Lung (tissue), 12 donors: ENCODE measurements around the gene PPP2R5C. TPM values are rescaled to one million over a fixed set of nuclear protein-coding genes. Genes with fewer than 3 reads are reported as not detected.

Experiments used
- ATAC-seq: fragments of 200-7000 bp; cut with Tn5 transposase; one replicate; pipeline ENCODE4 v1.9.1; 2020; ENCODE audit warnings: moderate number of reproducible peaks; ENCODE audit not compliant: insufficient read depth, low FRiP score
- DNase-seq, 3 donors: peaks; one replicate each; pipeline ENCODE4 v3.0.0-alpha.2; 2013 to 2017
- H3K27ac ChIP-seq, 2 donors: one replicate each; pipeline ENCODE4 v1.5.1; 2013; ENCODE audit warnings: mild to moderate bottlenecking in 2 of 2, moderate library complexity in 2 of 2, control low read depth in 1 of 2, inconsistent platforms in 1 of 2, low read depth in 1 of 2, low read length in 1 of 2
- H3K27me3 ChIP-seq, 3 donors: one replicate each; pipeline ENCODE4 v1.5.1; 2013; ENCODE audit warnings: low read length in 2 of 3; ENCODE audit not compliant: control insufficient read depth in 3 of 3, insufficient read depth in 3 of 3
- H3K36me3 ChIP-seq, 4 donors: one replicate each; pipeline ENCODE4 v1.5.1; 2013; ENCODE audit warnings: low read length in 4 of 4, mild to moderate bottlenecking in 1 of 4, moderate library complexity in 1 of 4; ENCODE audit not compliant: control insufficient read depth in 4 of 4, insufficient read depth in 4 of 4
- H3K4me1 ChIP-seq, 5 donors: one replicate each; pipeline ENCODE4 v1.5.1; 2013; ENCODE audit warnings: low read length in 5 of 5, mild to moderate bottlenecking in 2 of 5, moderate library complexity in 1 of 5; ENCODE audit not compliant: control insufficient read depth in 5 of 5, insufficient read depth in 5 of 5
- H3K4me3 ChIP-seq: one replicate; pipeline ENCODE4 v1.5.1; 2013; ENCODE audit warnings: mild to moderate bottlenecking, control low read depth, moderate library complexity
- H3K9ac ChIP-seq, 2 donors: one replicate each; pipeline ENCODE4 v1.5.1; 2013; ENCODE audit warnings: low read length in 2 of 2, control low read depth in 1 of 2; ENCODE audit not compliant: insufficient read depth in 1 of 2
- H3K9me3 ChIP-seq, 4 donors: one replicate each; pipeline ENCODE4 v1.5.1; 2013; ENCODE audit warnings: low read length in 3 of 4, mild to moderate bottlenecking in 1 of 4, moderate library complexity in 1 of 4; ENCODE audit not compliant: control insufficient read depth in 4 of 4, insufficient read depth in 3 of 4
- WGBS, 2 donors: extraction: QIAGEN DNeasy Blood & Tissue Kit; methylation state at CpG; one replicate each; pipeline ENCODE4 v1.1.7; 2013; 5-methylcytosine and 5-hydroxymethylcytosine counted together
- polyA plus RNA-seq, 2 donors: library from polyadenylated mRNA; stranded (reverse); fragments of 200-250 nt; gene quantifications; one replicate each; pipeline ENCODE4 v1.2.1, GENCODE V29; 2013
- total RNA-seq, 2 donors: library from RNA; depleted of rRNA in 1 of 2; stranded (reverse); fragments of >200 nt in 1 of 2; gene quantifications; one replicate each; pipeline ENCODE4 v1.2.1, GENCODE V29; 2014 to 2021
- TF ChIP-seq, protein P1 (sequence below): IDR thresholded peaks from 2 replicates; pipeline ENCODE4 v1.5.1; 2012; ENCODE audit warnings: mild to moderate bottlenecking; ENCODE audit errors: control extremely low read depth, extremely low read depth
- donor health status: control.
- donor health status: control.
- donor health status: Bipolar disorder and iron deficiency.
- donor health status: healthy.
- donor health status: DM: yes; HTN: yes; CAD: no.

The PPP2R5C gene
- total and polyA plus RNA-seq, 4 donors, result 66.6 to 180 (median 126) TPM

DNA sequence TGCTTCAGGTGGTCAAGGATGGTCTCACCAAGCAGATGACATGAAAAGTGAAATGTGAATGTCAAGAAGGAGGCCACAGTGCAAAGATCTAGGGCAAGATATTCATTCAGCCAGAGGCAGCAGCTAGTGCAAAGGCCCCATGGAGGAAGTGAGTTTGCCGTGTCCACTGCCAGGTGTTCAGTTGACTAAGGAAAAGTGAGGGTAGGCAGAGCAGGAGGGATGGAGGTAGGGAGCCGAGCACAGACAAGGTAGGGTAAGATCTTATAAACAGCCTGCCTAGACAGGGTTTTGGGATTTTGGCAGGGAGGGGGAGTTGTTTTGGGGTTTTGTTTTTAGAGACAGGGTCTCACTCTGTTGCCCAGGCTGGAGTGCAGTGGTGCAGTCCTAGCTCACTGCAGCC lies 11.9 kb downstream of the PPP2R5C start:
- Histone ChIP-seq H3K9ac (no peak overlapping the region), H3K9me3 (no peaks in the 10 kb centered on the region), H3K4me1 (peaks cover 0 to 6% (median 0%) of the 10 kb centered on the region in 5 donors), H3K27ac (no peak overlapping the region), H3K36me3 (no peaks in the 10 kb centered on the region), H3K27me3 (peaks cover 0 to under 1% (median 0%) of the 10 kb centered on the region in 3 donors), H3K4me3 (no peak overlapping the region)
- DNase-seq (no peak), ATAC-seq (no peak)
- WGBS, 2 donors, result 84 to 90% methylated on average over 2 of the region's 2 CpGs
- TF ChIP-seq, protein P1, sequence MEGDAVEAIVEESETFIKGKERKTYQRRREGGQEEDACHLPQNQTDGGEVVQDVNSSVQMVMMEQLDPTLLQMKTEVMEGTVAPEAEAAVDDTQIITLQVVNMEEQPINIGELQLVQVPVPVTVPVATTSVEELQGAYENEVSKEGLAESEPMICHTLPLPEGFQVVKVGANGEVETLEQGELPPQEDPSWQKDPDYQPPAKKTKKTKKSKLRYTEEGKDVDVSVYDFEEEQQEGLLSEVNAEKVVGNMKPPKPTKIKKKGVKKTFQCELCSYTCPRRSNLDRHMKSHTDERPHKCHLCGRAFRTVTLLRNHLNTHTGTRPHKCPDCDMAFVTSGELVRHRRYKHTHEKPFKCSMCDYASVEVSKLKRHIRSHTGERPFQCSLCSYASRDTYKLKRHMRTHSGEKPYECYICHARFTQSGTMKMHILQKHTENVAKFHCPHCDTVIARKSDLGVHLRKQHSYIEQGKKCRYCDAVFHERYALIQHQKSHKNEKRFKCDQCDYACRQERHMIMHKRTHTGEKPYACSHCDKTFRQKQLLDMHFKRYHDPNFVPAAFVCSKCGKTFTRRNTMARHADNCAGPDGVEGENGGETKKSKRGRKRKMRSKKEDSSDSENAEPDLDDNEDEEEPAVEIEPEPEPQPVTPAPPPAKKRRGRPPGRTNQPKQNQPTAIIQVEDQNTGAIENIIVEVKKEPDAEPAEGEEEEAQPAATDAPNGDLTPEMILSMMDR, result no peak

DNA sequence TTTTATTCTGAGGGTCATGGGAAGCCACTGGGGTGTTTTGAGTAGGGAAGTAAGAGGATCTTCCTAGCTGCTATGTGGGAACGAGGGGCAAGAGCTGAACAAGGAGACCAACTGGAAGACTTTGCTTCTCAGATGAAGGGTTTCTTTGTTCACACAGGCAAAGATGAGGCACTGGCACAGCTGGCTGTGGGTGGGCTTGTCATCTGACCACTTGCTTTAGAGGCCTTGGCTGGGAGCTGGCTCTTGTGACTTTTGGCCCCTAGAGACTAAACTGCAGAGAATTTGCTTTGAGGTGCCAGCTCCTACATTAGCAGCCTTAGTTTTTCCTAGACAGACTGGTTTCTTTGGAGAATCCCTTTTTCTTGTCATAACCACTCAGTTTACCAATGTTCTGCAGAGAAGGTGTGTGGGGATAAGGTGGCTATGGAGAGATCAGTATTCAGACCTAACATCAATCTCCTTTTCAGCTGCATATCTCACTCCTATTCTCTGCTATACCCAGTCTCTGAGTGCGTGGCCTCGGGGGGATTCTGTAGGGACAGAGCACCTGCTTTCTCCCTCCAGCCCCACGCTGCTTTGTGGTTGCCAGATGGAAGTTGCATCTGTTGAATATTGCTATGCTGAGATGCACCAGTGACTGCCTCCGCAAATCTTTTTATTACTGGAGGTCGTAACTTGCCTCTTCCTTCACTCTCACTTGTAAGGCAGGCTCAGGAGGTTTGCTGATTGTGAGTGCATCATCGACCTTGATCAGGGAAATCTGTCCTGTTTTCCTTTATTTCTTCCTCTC lies 12.7 kb downstream of the PPP2R5C start:
- H3K4me1 ChIP-seq, result peaks cover 0 to 6% (median 0%) of the 10 kb centered on the region in 5 donors
- H3K36me3 ChIP-seq, result no peaks in the 10 kb centered on the region
- no peak overlapping the region for H3K27ac ChIP-seq
- no peak for ATAC-seq
- no peak overlapping the region for H3K9ac ChIP-seq
- no peak for DNase-seq
- H3K9me3 ChIP-seq, result no peaks in the 10 kb centered on the region
- H3K4me3 ChIP-seq, result no peak overlapping the region
- 88 to 92% methylated on average over 7 of the region's 7 CpGs for WGBS, 2 donors
- H3K27me3 ChIP-seq, result peaks cover 0 to 9% (median under 1%) of the 10 kb centered on the region in 3 donors
- TF ChIP-seq, protein P1, result no peak

DNA sequence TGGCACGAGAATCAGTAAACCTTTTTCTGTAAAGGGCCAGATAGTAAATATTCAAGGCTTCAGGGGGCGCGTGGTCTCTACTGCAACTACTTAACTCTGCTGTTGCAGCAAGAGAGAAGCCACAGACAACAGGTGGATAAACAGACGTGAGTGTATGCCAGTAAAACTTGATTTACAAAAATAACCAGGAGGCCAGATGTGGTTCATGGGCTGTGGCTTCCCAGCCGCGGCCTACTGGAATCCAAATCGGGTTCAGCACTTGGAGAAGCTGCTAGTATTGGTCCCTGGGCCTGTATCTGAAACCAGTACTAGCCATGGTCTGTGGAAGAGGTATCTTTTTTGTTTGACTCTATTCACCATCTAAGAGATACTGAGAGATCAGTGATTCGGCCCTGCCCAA lies 13.3 kb downstream of the PPP2R5C start:
- TF ChIP-seq, protein P1, result no peak
- H3K36me3 ChIP-seq, result no peaks in the 10 kb centered on the region
- H3K4me1 ChIP-seq, result peaks cover 0 to 6% (median 0%) of the 10 kb centered on the region in 5 donors
- 85 to 90% methylated on average over 8 of the region's 8 CpGs for WGBS, 2 donors
- no peaks in the 10 kb centered on the region for H3K9me3 ChIP-seq
- ATAC-seq (no peak), DNase-seq (no peak)
- no peak overlapping the region for H3K27ac ChIP-seq
- no peak overlapping the region for H3K9ac ChIP-seq
- H3K27me3 ChIP-seq, result peaks cover 0 to 15% (median 7%) of the 10 kb centered on the region in 3 donors
- H3K4me3 ChIP-seq, result no peak overlapping the region
